Measurements from ENCODE around the gene SNIP1. TPM values are rescaled to one million over a fixed set of nuclear protein-coding genes. Genes with fewer than 3 reads are reported as not detected.
"Not testable (repeated sequence)": the region's sequence is repeated elsewhere in the genome, so short reads cannot be mapped to it uniquely, and the experiment has no call there.

The SNIP1 gene
- total RNA-seq, 1 experiment from 2014 or later = 15.1 TPM

- Histone ChIP-seq H3K79me1 (ENCODE audit: insufficient read depth, low read depth, low read length, poor library complexity, severe bottlenecking) (no peaks in the 10 kb centered on the region), H3K9ac (ENCODE audit: extremely low read depth, insufficient read length, low read length) (no peak overlapping the region), H3K23ac (ENCODE audit: insufficient read length, low read depth, low read length) (no peak overlapping the region), H2BK5ac (ENCODE audit: insufficient read length, low read length) (no peak overlapping the region), H2BK15ac (ENCODE audit: low read depth, low read length) (no peak overlapping the region), H4K91ac (ENCODE audit: insufficient read length, low read depth, low read length) (no peak overlapping the region), H2BK120ac (ENCODE audit: low read depth, low read length, poor library complexity, severe bottlenecking) (no peak overlapping the region), H2AFZ (ENCODE audit: low read length) (no peak overlapping the region), H4K8ac (replicated peaks; ENCODE audit: insufficient read length, low read depth, low read length) (no peak overlapping the region), H2AK5ac (ENCODE audit: insufficient read length, low read length) (no peak overlapping the region), H3K79me2 (ENCODE audit: insufficient read depth, low read length) (no peaks in the 10 kb centered on the region), H3K4ac (ENCODE audit: low read depth, low read length) (no peak overlapping the region), H3T11ph (ENCODE audit: low read length) (no peak overlapping the region), H3K56ac (ENCODE audit: insufficient read length, low read depth, low read length) (no peak overlapping the region), H3K27me3 (ENCODE audit: insufficient read depth, low read length) (no peaks in the 10 kb centered on the region), H3K18ac (ENCODE audit: insufficient read length, low read depth, low read length) (no peak overlapping the region), H3K9me3 (ENCODE audit: control insufficient read depth, low read depth, low read length) (no peaks in the 10 kb centered on the region), H3K27ac (ENCODE audit: insufficient read length, low read depth, low read length) (no peak overlapping the region), H4K5ac (ENCODE audit: insufficient read length, low read depth, low read length) (no peak overlapping the region), H3K14ac (ENCODE audit: insufficient read depth, low read length) (no peak overlapping the region), H3K4me1 (ENCODE audit: insufficient read depth, low read length) (no peaks in the 10 kb centered on the region), H4K20me1 (ENCODE audit: control insufficient read depth, insufficient read depth, insufficient read length) (no peaks in the 10 kb centered on the region), H3K23me2 (ENCODE audit: insufficient read length, low read depth, low read length, poor library complexity, severe bottlenecking) (no peaks in the 10 kb centered on the region), H2BK12ac (ENCODE audit: insufficient read length, low read depth, low read length) (no peak overlapping the region), H2BK20ac (ENCODE audit: low read depth, low read length, poor library complexity, severe bottlenecking) (no peak overlapping the region), H3K4me2 (ENCODE audit: insufficient read depth, insufficient read length, low read length) (no peak overlapping the region)
- Mint-ChIP-seq H3K4me1 (no peaks in the 10 kb centered on the region), H3K9me3 (no peaks in the 10 kb centered on the region), H3K36me3 (ENCODE audit: insufficient read depth in 1 of 3, low read depth in 3 of 3) (peaks cover 7 to 63% (median 36%) of the 10 kb centered on the region in 3 experiments; a peak in 6 of 7 replicates), H3K27me3 (ENCODE audit: low read depth) (no peaks in the 10 kb centered on the region), H3K27ac (no peak overlapping the region), H3K4me3 (no peak overlapping the region)
- WGBS (ENCODE audit: extremely low coverage, insufficient read length, low lambda C conversion rate) = no CpG with 5 or more reads among the region's 2 CpGs
- no peak for DNase-seq
- no peak for TF ChIP-seq CTCF (conservative IDR thresholded peaks at IDR 0.05)
Observed at GRCh38 chr1:37506740-37507139, 47.4 kb downstream of the SNIP1 start.

- not testable (repeated sequence) for H2AFZ ChIP-seq (ENCODE audit: low read length); H3K4me3 Mint-ChIP-seq; H3K27me3 ChIP-seq (ENCODE audit: insufficient read depth, low read length); H2BK20ac ChIP-seq (ENCODE audit: low read depth, low read length, poor library complexity, severe bottlenecking); H2BK5ac ChIP-seq (ENCODE audit: insufficient read length, low read length); DNase-seq; H2AK5ac ChIP-seq (ENCODE audit: insufficient read length, low read length); H4K91ac ChIP-seq (ENCODE audit: insufficient read length, low read depth, low read length); H3K9me3 Mint-ChIP-seq; H4K8ac ChIP-seq (replicated peaks; ENCODE audit: insufficient read length, low read depth, low read length); H3K79me2 ChIP-seq (ENCODE audit: insufficient read depth, low read length); H3K23ac ChIP-seq (ENCODE audit: insufficient read length, low read depth, low read length); H3K27me3 Mint-ChIP-seq (ENCODE audit: low read depth); H4K5ac ChIP-seq (ENCODE audit: insufficient read length, low read depth, low read length); H3K23me2 ChIP-seq (ENCODE audit: insufficient read length, low read depth, low read length, poor library complexity, severe bottlenecking); H3K9ac ChIP-seq (ENCODE audit: extremely low read depth, insufficient read length, low read length); H3K14ac ChIP-seq (ENCODE audit: insufficient read depth, low read length); H3K27ac ChIP-seq (ENCODE audit: insufficient read length, low read depth, low read length); H3K56ac ChIP-seq (ENCODE audit: insufficient read length, low read depth, low read length); H2BK120ac ChIP-seq (ENCODE audit: low read depth, low read length, poor library complexity, severe bottlenecking); H3K18ac ChIP-seq (ENCODE audit: insufficient read length, low read depth, low read length); H2BK12ac ChIP-seq (ENCODE audit: insufficient read length, low read depth, low read length); H3K4me2 ChIP-seq (ENCODE audit: insufficient read depth, insufficient read length, low read length); H3K4ac ChIP-seq (ENCODE audit: low read depth, low read length); H3T11ph ChIP-seq (ENCODE audit: low read length); H3K9me3 ChIP-seq (ENCODE audit: control insufficient read depth, low read depth, low read length); H3K79me1 ChIP-seq (ENCODE audit: insufficient read depth, low read depth, low read length, poor library complexity, severe bottlenecking); H3K27ac Mint-ChIP-seq; H2BK15ac ChIP-seq (ENCODE audit: low read depth, low read length); H3K4me1 Mint-ChIP-seq; H4K20me1 ChIP-seq (ENCODE audit: control insufficient read depth, insufficient read depth, insufficient read length); H3K4me1 ChIP-seq (ENCODE audit: insufficient read depth, low read length)
- H3K36me3 Mint-ChIP-seq (ENCODE audit: insufficient read depth in 1 of 3, low read depth in 3 of 3) = peaks cover 1 to 67% (median 32%) of the 10 kb centered on the region in 3 experiments; a peak in 6 of 7 replicates
- no CpG with 5 or more reads among the region's 2 CpGs for WGBS (ENCODE audit: extremely low coverage, insufficient read length, low lambda C conversion rate)
Observed at GRCh38 chr1:37502791-37503190, 51.3 kb downstream of the SNIP1 start.

Data from H9 (cell line).